ENCODE data around the gene ASPHD2.

Gene ASPHD2

DNA sequence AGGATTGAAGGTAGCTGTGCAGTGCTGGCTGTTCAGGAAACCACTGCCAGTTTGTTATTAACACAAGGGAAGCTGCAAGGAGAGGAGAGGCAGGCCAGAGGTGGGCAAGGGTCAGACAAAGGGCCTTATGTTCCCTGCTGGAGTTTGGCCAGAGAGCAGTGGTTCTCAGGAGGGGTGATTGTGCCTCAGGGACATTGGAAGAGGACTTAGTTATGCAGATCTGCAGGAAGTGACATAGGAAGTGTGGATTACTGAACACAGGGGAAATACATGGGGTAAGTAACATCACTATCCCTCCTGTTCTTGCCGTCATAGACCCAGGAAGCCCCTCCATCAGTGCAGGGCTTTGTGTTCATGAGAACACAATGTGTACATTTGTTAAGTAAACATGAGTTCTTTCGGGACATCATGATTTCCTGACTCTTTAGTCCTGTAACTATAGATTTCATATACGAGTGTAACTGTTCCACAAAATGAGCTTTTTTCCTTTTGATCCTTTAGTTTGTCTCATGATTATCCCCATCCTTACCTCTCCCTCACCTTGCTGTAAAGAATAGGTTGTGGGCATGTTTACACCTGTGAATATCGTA is 60.5 kb downstream of the ASPHD2 start:
- H3K9me3 ChIP-seq (ENCODE audit: control insufficient read depth in 1 of 2, low read length in 2 of 2) = no peaks in the 10 kb centered on the region
- no peaks in the 10 kb centered on the region for H3K27me3 ChIP-seq (ENCODE audit: low read depth, low read length)
- peaks cover 3 to 15% of the 10 kb centered on the region in 2 donors for H3K4me1 ChIP-seq (ENCODE audit: control insufficient read depth in 1 of 2, insufficient read depth in 2 of 2, low read length in 2 of 2)
- no peak overlapping the region for H3K27ac ChIP-seq (ENCODE audit: low read length)
- no peak overlapping the region for H3K4me3 ChIP-seq (ENCODE audit: low read depth in 1 of 2, low read length in 2 of 2)
- peaks cover 56 to 68% of the 10 kb centered on the region in 2 donors for H3K36me3 ChIP-seq (ENCODE audit: control insufficient read depth in 1 of 2, insufficient read depth in 2 of 2, low read length in 2 of 2)

DNA sequence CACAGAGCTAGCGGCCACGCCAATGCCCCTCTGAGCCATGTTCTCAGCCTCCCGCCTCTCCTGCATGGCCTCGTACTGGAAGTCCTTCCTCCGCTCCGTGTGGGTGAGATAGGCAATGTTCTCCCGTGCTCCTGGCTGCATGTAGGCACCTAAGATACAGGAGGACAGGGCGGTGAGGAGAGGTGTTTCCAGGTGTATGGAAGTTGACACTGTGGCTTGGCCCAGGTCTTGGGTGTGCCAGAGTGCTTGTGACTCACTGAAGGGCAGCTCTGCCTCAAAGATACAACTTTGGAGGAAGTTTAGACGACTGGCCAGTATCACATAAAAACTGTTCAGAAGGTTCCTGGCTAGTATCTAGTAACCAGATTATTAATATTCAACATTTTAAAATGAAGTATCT is 63.2 kb downstream of the ASPHD2 start:
- Histone ChIP-seq H3K4me1 (ENCODE audit: control insufficient read depth in 1 of 2, insufficient read depth in 2 of 2, low read length in 2 of 2) (no peaks in the 10 kb centered on the region), H3K9me3 (ENCODE audit: control insufficient read depth in 1 of 2, low read length in 2 of 2) (no peaks in the 10 kb centered on the region), H3K4me3 (ENCODE audit: low read depth in 1 of 2, low read length in 2 of 2) (no peak overlapping the region), H3K27me3 (ENCODE audit: low read depth, low read length) (no peaks in the 10 kb centered on the region), H3K27ac (ENCODE audit: low read length) (no peak overlapping the region), H3K36me3 (ENCODE audit: control insufficient read depth in 1 of 2, insufficient read depth in 2 of 2, low read length in 2 of 2) (peaks cover 77 to 91% of the 10 kb centered on the region in 2 donors)

DNA sequence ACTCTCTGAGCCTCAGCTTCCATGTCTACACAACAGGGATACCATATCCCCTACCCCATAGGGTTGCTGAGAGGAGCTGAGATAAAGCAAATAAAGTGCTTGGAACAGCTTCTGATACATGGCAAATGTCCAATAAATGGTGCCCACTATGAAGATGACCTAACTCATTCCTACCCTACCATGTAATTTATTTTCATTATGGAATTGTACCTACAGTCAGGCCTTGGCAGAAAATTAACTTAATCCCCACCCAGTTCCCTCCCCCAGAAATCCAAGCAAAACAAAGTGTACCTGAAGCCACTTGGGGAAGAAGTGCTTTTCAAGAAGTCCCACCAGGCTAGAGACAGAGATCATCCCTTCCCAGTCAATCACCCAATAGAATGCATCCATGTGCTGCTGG is 65.4 kb downstream of the ASPHD2 start:
- no peaks in the 10 kb centered on the region for H3K9me3 ChIP-seq (ENCODE audit: control insufficient read depth in 1 of 2, low read length in 2 of 2)
- no peak overlapping the region for H3K4me3 ChIP-seq (ENCODE audit: low read depth in 1 of 2, low read length in 2 of 2)
- peaks cover 75 to 82% of the 10 kb centered on the region in 2 donors for H3K36me3 ChIP-seq (ENCODE audit: control insufficient read depth in 1 of 2, insufficient read depth in 2 of 2, low read length in 2 of 2)
- no peaks in the 10 kb centered on the region for H3K27me3 ChIP-seq (ENCODE audit: low read depth, low read length)
- H3K27ac ChIP-seq (ENCODE audit: low read length) = no peak overlapping the region
- H3K4me1 ChIP-seq (ENCODE audit: control insufficient read depth in 1 of 2, insufficient read depth in 2 of 2, low read length in 2 of 2) = no peaks in the 10 kb centered on the region
